ENCODE results near the gene VPS26B.
"Not testable (repeated sequence)": the region's sequence is repeated elsewhere in the genome, so short reads cannot be mapped to it uniquely, and the experiment has no call there.

Gene VPS26B

GRCh38 chr11:134223836-134224709 is at the start of gene VPS26B, which contains the start of gene NCAPD3:
VPS26B (plus strand) TSS chr11:134224671; CDS start chr11:134225123, 452 bp downstream.
NCAPD3 (minus strand) TSS chr11:134223967; CDS start chr11:134223926, 41 bp downstream.
- Histone ChIP-seq H3K4me3 (peak within 1 kb of the TSS; percentile 99), H3K36me3 (ENCODE audit: insufficient read depth, low read length) (peaks cover 21% of the 10 kb centered on the region), H3K27ac (peak within 1 kb of the TSS; percentile 71; the same call in 1 of the 2 replicates), H3K9ac (ENCODE audit: insufficient read length) (peak within 1 kb of the TSS; percentile 89), H3K9me3 (ENCODE audit: low read depth, low read length) (no peaks in the 10 kb centered on the region)
- TF ChIP-seq EZH2 (IDR thresholded peaks at IDR 0.05) (no peak), POLR2AphosphoS5 (IDR thresholded peaks at IDR 0.05; ENCODE audit: borderline replicate concordance, low read depth, low read length) (peak; percentile 94), FOXP2 (optimal IDR thresholded peaks at IDR 0.05; ENCODE audit: control extremely low read depth, extremely low read length, insufficient read depth) (peak; percentile 36)
- DNase-seq (ENCODE audit: low read depth, low spot score): peak; percentile 70

GRCh38 chr11:134176284-134176683 is 48.2 kb upstream of the VPS26B start:
- no peak overlapping the region for H3K9ac ChIP-seq (ENCODE audit: insufficient read length)
- no peak overlapping the region for H3K4me3 ChIP-seq
- no peak overlapping the region for H3K27ac ChIP-seq
- H3K36me3 ChIP-seq (ENCODE audit: insufficient read depth, low read length): peaks cover 97% of the 10 kb centered on the region
- DNase-seq (ENCODE audit: low read depth, low spot score): no peak
- H3K9me3 ChIP-seq (ENCODE audit: low read depth, low read length): no peaks in the 10 kb centered on the region
- TF ChIP-seq POLR2AphosphoS5 (IDR thresholded peaks at IDR 0.05; ENCODE audit: borderline replicate concordance, low read depth, low read length) (no peak), EZH2 (IDR thresholded peaks at IDR 0.05) (no peak), FOXP2 (optimal IDR thresholded peaks at IDR 0.05; ENCODE audit: control extremely low read depth, extremely low read length, insufficient read depth) (no peak)

- Histone ChIP-seq H3K27ac (no peak overlapping the region), H3K9ac (ENCODE audit: insufficient read length) (no peak overlapping the region), H3K9me3 (ENCODE audit: low read depth, low read length) (no peaks in the 10 kb centered on the region), H3K36me3 (ENCODE audit: insufficient read depth, low read length) (peaks cover 93% of the 10 kb centered on the region), H3K4me3 (no peak overlapping the region)
- no peak for DNase-seq (ENCODE audit: low read depth, low spot score)
- TF ChIP-seq EZH2 (IDR thresholded peaks at IDR 0.05): no peak
- no peak for TF ChIP-seq POLR2AphosphoS5 (IDR thresholded peaks at IDR 0.05; ENCODE audit: borderline replicate concordance, low read depth, low read length)
- TF ChIP-seq FOXP2 (optimal IDR thresholded peaks at IDR 0.05; ENCODE audit: control extremely low read depth, extremely low read length, insufficient read depth): no peak
Measured at GRCh38 chr11:134178032-134178674, 46.3 kb upstream of the VPS26B start.

GRCh38 chr11:134181707-134182106 is 42.8 kb upstream of the VPS26B start:
- TF ChIP-seq POLR2AphosphoS5 (IDR thresholded peaks at IDR 0.05; ENCODE audit: borderline replicate concordance, low read depth, low read length) (no peak), EZH2 (IDR thresholded peaks at IDR 0.05) (no peak), FOXP2 (optimal IDR thresholded peaks at IDR 0.05; ENCODE audit: control extremely low read depth, extremely low read length, insufficient read depth) (no peak)
- no peak overlapping the region for H3K9ac ChIP-seq (ENCODE audit: insufficient read length)
- peaks cover 86% of the 10 kb centered on the region for H3K36me3 ChIP-seq (ENCODE audit: insufficient read depth, low read length)
- DNase-seq (ENCODE audit: low read depth, low spot score): no peak
- H3K4me3 ChIP-seq: no peak overlapping the region
- H3K9me3 ChIP-seq (ENCODE audit: low read depth, low read length): no peaks in the 10 kb centered on the region
- H3K27ac ChIP-seq: no peak overlapping the region

- not testable (repeated sequence) for H3K27ac ChIP-seq; H3K9ac ChIP-seq (ENCODE audit: insufficient read length); DNase-seq (ENCODE audit: low read depth, low spot score); H3K4me3 ChIP-seq; H3K9me3 ChIP-seq (ENCODE audit: low read depth, low read length)
- peaks cover 88% of the 10 kb centered on the region for H3K36me3 ChIP-seq (ENCODE audit: insufficient read depth, low read length)
Measured at GRCh38 chr11:134188092-134188491, 36.4 kb upstream of the VPS26B start.

- Histone ChIP-seq H3K4me3 (no peak overlapping the region), H3K27ac (no peak overlapping the region), H3K9ac (ENCODE audit: insufficient read length) (no peak overlapping the region), H3K9me3 (ENCODE audit: low read depth, low read length) (no peaks in the 10 kb centered on the region), H3K36me3 (ENCODE audit: insufficient read depth, low read length) (peaks cover 84% of the 10 kb centered on the region)
- no peak for TF ChIP-seq POLR2AphosphoS5 (IDR thresholded peaks at IDR 0.05; ENCODE audit: borderline replicate concordance, low read depth, low read length)
- TF ChIP-seq EZH2 (IDR thresholded peaks at IDR 0.05): no peak
- no peak for TF ChIP-seq FOXP2 (optimal IDR thresholded peaks at IDR 0.05; ENCODE audit: control extremely low read depth, extremely low read length, insufficient read depth)
- DNase-seq (ENCODE audit: low read depth, low spot score): no peak
Measured at GRCh38 chr11:134196756-134197155, 27.7 kb upstream of the VPS26B start.

- no peaks in the 10 kb centered on the region for H3K9me3 ChIP-seq (ENCODE audit: low read depth, low read length)
- H3K9ac ChIP-seq (ENCODE audit: insufficient read length): no peak overlapping the region
- TF ChIP-seq EZH2 (IDR thresholded peaks at IDR 0.05): no peak
- no peak for TF ChIP-seq POLR2AphosphoS5 (IDR thresholded peaks at IDR 0.05; ENCODE audit: borderline replicate concordance, low read depth, low read length)
- no peak for TF ChIP-seq FOXP2 (optimal IDR thresholded peaks at IDR 0.05; ENCODE audit: control extremely low read depth, extremely low read length, insufficient read depth)
- DNase-seq (ENCODE audit: low read depth, low spot score): no peak
- H3K36me3 ChIP-seq (ENCODE audit: insufficient read depth, low read length): peaks cover 84% of the 10 kb centered on the region
- H3K4me3 ChIP-seq: no peak overlapping the region
- no peak overlapping the region for H3K27ac ChIP-seq
Measured at GRCh38 chr11:134199531-134199930, 24.9 kb upstream of the VPS26B start.

- Histone ChIP-seq H3K27ac (no peak overlapping the region), H3K9me3 (ENCODE audit: low read depth, low read length) (no peaks in the 10 kb centered on the region), H3K9ac (ENCODE audit: insufficient read length) (no peak overlapping the region), H3K36me3 (ENCODE audit: insufficient read depth, low read length) (peaks cover 86% of the 10 kb centered on the region), H3K4me3 (no peak overlapping the region)
- TF ChIP-seq EZH2 (IDR thresholded peaks at IDR 0.05) (no peak), POLR2AphosphoS5 (IDR thresholded peaks at IDR 0.05; ENCODE audit: borderline replicate concordance, low read depth, low read length) (no peak), FOXP2 (optimal IDR thresholded peaks at IDR 0.05; ENCODE audit: control extremely low read depth, extremely low read length, insufficient read depth) (no peak)
- no peak for DNase-seq (ENCODE audit: low read depth, low spot score)
Measured at GRCh38 chr11:134200688-134201087, 23.8 kb upstream of the VPS26B start.

Measured in SK-N-MC (cell line).